GM18499 (cell line): ENCODE data around the gene FTO.
"Not testable (repeated sequence)": the region's sequence is repeated elsewhere in the genome, so short reads cannot be mapped to it uniquely, and the experiment has no call there.

Source experiments
- ATAC-seq: cut with Tn5 transposase; IDR thresholded peaks from one replicate; pipeline ENCODE4 v1.9.1; 2021; ENCODE audit warnings: moderate number of reproducible peaks; ENCODE audit not compliant: insufficient read depth, unreplicated experiment

Gene FTO

DNA sequence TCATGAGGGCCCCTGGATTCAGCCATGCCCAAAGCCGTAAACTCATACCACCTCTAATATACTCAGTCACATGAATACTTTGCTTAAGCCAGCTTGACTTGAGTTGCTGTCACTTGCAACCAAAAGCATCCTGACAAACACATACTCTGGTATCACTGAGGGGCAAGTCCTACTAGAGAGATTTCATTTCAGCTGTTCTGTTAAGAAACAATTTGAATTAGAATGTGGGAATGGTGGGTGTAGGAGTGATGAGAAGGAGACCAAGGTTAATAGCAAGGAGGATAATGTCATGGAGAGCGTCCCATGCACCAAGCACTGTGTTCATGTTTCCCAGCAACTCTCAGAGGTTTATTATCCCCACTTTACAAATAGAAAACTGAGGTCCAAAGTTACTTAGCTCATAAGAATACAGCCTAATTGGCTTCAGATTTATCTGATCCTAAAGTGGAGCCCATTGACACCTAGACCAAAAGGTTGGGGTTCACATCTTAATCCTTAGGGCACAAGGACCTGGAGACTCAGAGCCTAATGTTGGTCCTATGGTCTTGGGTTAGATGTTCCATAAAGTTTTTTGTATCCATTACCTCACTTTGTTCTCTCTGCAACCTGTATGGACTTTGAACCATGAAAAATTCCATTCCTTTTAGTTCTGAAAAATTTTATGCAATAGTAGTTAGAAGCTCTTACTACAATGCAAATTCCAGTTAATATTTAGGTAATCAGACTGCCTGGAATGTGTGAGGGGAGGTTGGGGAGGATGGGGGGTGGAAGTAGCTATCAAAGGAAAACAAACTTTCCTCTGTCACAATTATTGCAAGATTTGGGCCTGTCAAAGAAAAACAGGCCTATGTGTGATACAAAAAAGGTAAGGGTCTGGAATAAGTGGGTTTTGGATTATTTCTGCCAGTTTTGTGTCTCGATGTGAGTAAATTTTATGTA lies 476.7 kb downstream of the FTO start:
- ATAC-seq: no peak

DNA sequence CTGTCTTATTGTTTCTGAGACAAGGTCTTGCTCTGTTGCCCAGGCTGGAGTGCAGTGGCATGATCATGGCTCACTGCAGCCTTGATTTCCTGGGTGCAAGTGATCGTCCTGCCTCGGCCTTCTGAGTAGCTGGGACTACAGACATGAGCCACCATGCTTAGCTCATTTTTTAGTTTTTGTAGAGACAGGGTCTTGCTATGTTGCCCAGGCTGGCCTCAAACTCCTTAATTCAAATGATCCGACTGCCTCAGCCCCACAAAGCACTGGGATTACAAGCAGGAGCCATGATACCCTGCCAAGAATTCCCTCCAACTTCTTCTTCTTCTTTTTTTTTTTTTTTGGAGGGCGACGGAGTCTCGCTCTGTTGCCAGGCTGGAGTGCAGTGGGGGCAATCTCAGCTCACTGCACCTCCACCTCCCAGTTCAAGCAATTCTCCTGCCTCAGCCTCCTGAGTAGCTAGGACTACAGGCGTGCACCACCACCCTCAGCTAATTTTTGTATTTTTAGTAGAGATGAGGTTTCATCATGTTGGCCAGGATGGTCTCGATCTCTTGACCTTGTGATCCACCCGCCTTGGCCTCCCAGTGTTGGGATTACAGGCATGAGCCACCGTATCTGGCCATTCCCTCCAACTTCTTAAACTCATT lies 477.9 kb downstream of the FTO start:
- ATAC-seq: not testable (repeated sequence)

DNA sequence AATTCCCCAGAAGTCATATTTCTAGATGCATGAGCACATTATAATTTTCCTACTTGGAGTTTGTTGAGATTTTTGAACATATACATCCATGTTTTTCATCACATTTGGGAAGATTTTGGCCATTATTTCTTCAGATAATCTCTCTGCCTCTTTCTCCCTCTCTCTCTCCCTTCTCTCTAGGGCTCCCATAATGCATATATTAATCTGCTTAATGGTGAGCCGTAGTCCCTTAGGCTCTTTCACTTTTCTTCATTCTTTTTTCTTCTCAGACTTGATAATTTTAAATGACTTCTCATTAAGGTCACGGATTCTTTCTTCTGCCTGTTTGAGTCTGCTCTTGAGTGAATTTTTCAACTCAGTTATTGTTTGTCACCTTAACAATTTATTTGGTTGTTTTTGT lies 481.1 kb downstream of the FTO start:
- no peak for ATAC-seq

DNA sequence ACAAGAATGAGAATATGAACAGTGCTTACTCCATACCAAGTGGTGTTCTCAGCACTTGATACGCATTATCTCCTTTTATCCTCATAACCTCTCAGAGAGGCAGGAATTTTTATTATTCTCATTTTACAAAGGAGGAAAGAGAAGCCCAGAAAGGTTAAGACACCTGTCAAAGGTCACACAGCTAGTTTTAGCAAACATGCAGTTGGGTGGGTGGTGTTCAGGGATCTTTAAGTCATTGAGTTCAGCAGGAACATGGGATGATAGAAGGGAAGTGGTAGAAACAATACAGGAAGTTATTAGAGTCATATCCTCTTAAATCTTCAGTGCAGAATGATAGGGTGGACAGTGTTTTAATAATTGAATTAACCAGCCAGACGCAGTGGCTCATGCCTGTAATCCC lies 487.2 kb downstream of the FTO start:
- no peak for ATAC-seq

DNA sequence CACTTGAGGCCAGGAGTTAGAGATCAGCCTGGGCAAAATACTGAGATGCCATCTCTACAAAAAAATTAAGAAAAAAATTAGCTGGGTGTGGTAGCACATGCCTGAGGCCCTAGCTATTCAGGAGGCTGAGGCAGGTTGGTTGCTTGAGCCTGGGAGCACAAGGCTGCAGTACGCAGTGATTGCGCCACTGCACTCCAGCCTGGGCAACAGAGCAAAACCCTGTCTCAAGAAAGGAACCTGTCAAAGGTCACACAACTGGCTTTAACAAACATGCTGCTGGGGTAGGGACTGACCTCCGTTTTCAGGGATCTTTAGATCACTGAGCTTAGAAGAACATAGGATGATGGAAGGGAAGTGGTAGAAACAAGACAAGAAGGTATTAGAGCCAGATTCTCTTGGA lies 487.6 kb downstream of the FTO start:
- no peak for ATAC-seq

DNA sequence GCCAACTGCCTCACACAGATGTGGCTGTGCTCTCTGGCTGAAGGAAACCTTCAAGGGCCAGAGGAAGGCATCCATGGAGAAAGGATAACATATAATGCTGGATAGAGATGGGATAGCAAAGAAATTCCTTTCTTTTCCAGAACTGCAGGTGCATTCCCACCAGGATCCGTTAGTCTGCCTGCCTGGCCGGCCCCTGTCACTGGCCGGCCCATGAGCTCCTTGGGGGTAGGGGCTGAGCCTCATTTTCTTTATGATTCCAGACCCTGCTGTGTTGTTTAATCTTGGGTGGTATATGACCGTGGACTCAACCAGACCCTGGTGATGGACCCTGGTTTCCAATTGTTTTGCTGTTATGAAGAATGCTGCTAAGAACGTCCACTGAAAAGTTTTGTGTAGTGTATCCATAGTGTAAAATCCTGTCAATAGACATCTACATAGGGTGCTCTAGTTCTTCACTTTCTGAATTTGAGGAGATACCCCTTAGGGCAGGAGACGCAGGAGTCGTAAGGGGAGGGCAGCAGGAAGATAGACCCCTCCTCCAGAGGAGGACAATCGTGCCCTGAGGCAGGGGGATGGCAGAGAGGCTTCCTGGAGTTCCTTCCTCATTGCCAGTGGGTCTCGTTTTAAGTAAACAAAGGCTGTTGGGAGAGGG lies 489.2 kb downstream of the FTO start:
- no peak for ATAC-seq

DNA sequence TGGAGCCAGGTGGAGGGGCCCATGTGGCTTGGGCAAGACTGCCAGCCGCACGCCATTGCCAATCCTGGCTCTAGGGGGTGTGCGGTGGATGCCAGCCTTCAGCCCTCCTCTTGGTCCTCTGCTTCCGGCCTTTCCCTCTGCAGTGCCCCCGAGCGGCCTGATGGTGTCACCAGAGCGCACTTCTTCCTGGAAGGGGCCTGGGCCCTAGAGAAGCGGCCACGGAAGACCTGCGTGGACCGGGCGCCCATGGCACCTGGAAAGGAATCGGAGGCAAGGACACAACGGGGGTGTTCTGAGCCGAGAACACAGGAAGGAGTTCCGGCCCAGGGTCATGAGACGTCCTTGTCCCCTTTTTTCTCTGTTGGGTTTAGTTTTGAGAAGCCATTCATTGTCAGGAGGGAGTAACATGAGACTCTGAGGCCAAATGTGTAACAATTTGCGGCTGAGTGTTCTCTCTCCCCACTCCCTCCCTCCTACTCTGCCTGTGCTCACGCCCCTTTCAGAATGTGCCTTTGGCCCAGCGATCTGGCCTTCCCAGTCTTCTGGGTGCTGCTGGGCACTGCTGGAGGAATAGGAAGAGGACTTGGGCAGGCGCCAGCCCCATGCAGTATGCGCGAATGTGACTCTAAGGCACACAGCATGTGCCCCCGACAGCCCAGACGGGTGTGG lies 489.8 kb downstream of the FTO start:
- peak; percentile 70 for ATAC-seq

DNA sequence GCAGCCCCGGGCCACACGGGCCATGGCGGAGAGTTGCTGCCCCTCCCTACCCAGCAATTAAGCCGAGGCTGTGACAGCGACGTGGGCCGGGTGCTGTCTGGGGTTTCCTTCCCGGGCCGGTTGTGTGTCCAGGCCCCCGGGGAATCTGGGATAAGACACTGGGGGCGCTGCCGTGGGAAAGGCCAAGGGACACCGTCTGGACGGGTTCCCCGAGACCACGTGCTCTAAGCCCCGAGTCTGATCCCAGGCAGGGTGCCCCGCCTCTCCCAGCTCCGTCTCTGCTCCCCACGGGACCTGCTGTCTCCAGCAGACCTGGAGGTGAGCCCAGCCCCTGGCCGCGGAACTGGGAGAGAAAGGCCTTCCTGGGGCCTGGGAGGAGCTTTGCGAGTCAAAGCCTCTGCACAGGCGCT lies 490.4 kb downstream of the FTO start:
- ATAC-seq: no peak

DNA sequence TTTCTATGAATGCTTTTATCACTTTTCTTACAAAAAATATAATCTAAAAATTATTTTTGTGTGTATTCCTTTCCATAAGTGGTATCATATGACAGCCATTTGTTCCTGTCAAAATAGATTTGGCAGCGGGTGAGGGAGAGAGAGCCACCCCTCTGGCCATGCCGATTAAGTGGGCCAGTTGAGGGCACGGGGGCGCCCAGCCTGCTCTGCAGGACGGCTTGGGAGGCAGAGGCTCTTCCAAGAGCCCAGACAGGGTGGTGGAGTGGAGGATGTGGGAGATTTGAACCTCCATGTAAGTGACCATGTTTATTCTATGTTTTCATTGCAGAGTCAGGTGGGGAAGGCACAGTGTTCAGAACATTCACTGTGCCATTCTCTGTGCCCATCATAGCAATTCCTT lies 493.8 kb downstream of the FTO start:
- ATAC-seq: no peak

DNA sequence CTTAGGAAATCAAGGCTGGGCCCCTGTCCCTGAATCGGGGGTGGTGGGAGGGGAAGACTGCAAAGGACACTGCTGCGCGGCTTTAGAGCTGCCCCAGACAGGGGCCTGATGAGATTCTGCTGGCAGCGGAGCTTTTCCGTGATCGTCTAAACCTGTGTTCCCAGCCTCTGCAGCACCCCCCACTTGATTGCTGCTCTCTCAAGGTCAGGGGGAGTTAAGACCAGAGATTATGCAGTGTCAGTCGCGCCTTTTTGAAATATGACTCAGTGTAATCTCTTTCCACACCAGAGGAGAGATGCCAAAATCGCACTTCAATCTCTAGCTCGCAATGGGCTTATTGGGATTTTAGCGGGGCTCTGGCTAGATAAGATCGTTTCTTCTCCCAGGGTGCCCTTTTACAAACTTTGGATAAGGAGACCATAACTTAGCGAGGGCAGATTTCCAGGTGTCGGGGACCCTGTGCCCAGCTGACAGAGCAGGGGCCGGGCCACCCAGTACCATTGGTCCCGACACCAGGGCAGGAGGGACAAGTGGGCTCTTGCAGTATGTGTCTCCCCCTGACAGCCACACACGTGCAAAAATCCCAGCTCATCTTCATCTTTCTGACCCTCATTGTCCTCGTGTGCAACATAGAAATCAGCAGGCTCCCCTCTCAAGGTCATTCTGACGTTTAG lies 495.7 kb downstream of the FTO start:
- no peak for ATAC-seq

DNA sequence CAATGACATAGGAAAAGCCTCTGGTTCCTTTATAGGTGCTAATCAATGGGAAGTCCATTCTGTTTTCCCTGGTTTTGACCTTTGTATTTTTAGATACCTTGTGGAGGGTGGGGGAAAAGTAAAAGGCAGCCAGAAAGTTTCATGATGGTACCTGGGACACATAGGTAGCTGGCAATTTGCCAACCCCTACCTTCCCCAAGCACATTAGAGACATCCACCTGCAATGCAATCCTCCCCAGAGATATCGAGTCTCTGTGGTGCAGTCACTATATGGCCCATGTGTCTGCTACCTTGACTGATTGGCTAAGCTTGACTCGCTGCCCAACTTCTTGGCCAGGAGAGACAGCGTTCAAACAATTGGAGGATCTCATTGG lies 496.2 kb downstream of the FTO start:
- no peak for ATAC-seq

DNA sequence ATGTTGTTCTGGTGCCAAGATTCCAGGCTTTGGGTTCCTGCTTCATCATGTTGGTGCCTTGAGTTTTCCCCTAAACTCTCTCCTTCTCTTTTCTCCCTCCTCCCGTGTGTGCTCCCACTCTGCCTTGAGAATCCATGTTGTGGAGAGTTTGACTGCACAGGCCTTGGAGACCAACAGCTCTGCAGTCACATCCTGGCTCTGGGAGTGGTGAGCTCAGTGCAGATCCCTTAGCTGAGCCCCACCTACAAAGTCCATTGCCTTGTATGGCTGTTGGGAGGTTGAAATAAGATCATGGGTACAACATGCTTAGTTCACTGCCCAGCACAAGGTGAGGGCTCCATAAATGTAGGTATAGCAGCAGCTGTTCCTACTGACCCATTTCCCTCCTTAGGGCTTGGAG lies 496.8 kb downstream of the FTO start:
- ATAC-seq: no peak

DNA sequence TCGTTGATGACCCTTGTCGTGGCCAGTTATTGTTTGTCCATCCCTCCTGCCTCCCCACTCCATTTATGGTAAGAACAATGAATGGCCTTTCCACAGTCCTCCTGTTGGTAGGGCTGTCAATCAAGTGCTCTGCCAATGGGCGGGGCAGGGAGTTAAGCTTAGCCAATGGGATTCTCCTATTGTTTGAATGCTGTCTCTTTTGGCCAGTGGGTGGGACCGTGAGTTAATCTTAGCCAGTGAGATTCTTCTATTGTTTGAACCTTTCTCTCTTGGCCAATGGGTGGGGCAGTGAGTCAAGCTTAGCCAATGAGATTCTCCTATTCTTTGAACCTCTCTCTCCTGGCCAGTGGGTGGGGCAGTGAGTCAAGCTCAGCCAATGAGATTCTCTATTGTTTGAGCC lies 497.2 kb downstream of the FTO start:
- no peak for ATAC-seq
